ENCODE measurements around the gene NEK7.

The NEK7 gene

DNA sequence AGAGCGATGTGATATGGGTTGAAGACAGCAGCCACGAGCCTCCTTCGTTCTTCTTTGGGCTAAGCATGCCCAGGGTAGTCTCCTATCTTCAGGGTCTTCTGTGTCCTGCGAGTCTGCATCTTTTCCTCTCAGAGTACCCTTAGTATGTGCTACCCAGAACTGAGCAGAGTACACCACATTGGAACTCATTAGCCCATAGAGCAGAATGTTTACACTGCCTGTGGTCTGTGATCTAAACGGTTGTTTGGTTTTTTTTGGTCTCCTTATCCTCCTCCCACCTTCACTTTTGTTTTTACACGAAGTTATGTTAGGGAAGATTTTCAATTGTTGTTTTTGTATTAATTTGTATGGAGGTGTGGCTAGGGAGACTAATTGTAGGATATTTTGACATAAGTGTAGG, 126.4 kb downstream of the NEK7 start:
- DNase-seq (ENCODE audit: low read depth in 2 of 2): no peak
- TF ChIP-seq CTCF (IDR thresholded peaks at IDR 0.05; ENCODE audit: low read depth, low read length): no peak
- no peak overlapping the region for H3K4me3 ChIP-seq (replicated peaks in 1 of 2; ENCODE audit: low read depth in 2 of 2, low read length in 2 of 2)

DNA sequence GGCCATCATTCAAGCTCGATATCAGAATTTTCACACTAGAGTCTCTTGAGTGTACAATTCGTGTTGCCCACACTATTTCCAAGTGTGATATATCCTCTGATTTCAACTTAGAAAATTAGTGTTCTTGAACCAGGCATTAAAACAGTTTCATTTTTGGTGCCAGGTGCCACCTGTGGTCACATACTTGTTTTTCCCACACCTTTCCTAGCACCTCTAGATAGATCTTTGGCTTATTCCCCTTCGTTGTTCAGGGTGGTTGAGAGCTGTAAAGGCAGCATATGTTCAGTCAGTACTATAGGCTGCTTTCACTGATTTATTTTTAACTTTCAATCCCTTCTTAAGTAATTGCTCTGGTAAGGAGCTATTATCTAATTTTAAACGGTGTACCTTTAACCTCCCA, 131.1 kb downstream of the NEK7 start:
- H3K4me3 ChIP-seq (replicated peaks in 1 of 2; ENCODE audit: low read depth in 2 of 2, low read length in 2 of 2): no peak overlapping the region
- DNase-seq (ENCODE audit: low read depth in 2 of 2): no peak
- TF ChIP-seq CTCF (IDR thresholded peaks at IDR 0.05; ENCODE audit: low read depth, low read length): no peak

- TF ChIP-seq CTCF (IDR thresholded peaks at IDR 0.05; ENCODE audit: low read depth, low read length): no peak
- no peak overlapping the region for H3K4me3 ChIP-seq (replicated peaks in 1 of 2; ENCODE audit: low read depth in 2 of 2, low read length in 2 of 2)
- no peak for DNase-seq (ENCODE audit: low read depth in 2 of 2)
Measured at GRCh38 chr1:198290089-198290683, 133.4 kb downstream of the NEK7 start.

DNA sequence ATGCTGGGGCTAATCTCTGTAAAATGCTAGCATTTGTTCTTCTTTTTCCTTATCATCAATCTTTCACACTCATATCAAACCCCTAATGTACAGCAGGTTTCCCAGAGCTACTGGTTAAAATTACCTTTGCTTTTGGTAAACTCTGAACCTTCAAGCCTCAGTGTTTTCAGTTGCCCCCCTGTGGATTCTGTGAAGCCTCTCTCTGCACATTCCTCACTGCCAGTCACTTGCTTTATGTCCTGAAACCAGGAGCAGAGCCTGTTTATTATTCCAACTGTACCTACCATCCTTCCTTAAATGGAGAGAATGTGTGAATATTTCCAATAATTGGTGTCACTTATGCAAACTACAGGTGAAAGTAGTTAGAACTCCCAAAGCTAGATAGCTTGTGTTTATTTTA, 134.2 kb downstream of the NEK7 start:
- H3K4me3 ChIP-seq (replicated peaks in 1 of 2; ENCODE audit: low read depth in 2 of 2, low read length in 2 of 2): no peak overlapping the region
- TF ChIP-seq CTCF (IDR thresholded peaks at IDR 0.05; ENCODE audit: low read depth, low read length): no peak
- no peak for DNase-seq (ENCODE audit: low read depth in 2 of 2)

DNA sequence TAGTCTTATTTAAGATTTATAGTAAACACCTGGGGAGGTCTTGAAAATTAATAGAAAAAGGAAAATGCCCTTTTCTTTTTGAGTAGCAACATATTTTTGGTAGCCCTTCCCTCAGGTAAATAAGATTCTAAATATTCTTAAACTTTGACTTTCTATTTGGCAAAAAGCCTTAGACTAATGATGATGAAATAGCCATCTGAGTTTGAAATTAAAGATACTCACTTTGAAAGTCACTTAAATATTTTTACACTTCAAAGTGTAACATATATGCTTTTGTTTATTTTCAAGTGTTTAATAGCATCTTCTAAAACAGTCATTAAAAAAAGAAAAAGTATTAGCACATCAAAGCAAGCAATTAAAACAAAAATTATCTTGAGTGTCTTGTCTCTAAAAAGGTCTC, 135.1 kb downstream of the NEK7 start:
- H3K4me3 ChIP-seq (replicated peaks in 1 of 2; ENCODE audit: low read depth in 2 of 2, low read length in 2 of 2): no peak overlapping the region
- DNase-seq (ENCODE audit: low read depth in 2 of 2): no peak
- no peak for TF ChIP-seq CTCF (IDR thresholded peaks at IDR 0.05; ENCODE audit: low read depth, low read length)

- DNase-seq (ENCODE audit: low read depth in 2 of 2): no peak
- H3K4me3 ChIP-seq (replicated peaks in 1 of 2; ENCODE audit: low read depth in 2 of 2, low read length in 2 of 2): no peak overlapping the region
- TF ChIP-seq CTCF (IDR thresholded peaks at IDR 0.05; ENCODE audit: low read depth, low read length): no peak
Measured at GRCh38 chr1:198295225-198295624, 138.4 kb downstream of the NEK7 start.

DNA sequence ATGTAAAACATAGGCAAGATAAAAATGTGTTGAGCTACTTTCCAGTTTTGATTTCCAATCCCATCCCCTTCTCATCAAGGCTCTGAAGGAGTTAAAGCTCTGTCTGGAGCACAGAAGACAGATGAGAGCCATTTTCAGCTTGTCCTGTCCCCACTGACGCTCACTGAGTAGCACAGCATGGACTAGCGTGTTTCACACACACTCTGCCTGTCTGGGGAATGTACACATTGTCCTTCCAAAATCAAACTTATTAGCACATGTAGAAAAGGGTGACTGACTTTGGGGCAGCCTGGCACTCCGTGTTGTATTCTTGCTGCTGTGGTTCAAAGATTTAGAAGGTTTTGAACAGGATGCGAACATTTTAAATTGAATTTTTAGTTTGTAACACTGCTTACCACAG, 139.2 kb downstream of the NEK7 start:
- no peak for TF ChIP-seq CTCF (IDR thresholded peaks at IDR 0.05; ENCODE audit: low read depth, low read length)
- peak in 1 of 2 donors; percentile 22 for DNase-seq (ENCODE audit: low read depth in 2 of 2)
- H3K4me3 ChIP-seq (replicated peaks in 1 of 2; ENCODE audit: low read depth in 2 of 2, low read length in 2 of 2): no peak overlapping the region
